ENCODE results near the gene CRTAC1.

DNA sequence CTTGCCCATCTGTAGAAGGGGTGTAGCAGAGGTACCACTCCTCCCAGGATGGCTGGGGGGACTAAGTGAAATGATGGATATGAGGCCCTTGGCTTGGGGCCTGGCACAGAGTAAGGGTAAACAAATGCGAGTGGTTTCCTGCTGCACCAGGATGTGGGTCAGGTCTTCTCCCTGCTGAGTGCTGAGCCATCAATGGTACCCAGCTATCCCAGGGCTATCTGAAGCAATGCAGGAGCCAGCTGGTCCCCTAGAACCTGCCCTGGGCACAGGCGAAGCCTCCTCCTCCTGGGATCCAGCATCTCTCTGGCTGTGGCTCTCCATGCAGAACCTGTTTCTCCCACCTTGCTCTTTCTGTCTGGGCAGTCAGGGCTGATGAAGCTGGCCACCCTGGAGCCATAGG is 201.7 kb downstream of the CRTAC1 start:
- TF ChIP-seq, protein P1, sequence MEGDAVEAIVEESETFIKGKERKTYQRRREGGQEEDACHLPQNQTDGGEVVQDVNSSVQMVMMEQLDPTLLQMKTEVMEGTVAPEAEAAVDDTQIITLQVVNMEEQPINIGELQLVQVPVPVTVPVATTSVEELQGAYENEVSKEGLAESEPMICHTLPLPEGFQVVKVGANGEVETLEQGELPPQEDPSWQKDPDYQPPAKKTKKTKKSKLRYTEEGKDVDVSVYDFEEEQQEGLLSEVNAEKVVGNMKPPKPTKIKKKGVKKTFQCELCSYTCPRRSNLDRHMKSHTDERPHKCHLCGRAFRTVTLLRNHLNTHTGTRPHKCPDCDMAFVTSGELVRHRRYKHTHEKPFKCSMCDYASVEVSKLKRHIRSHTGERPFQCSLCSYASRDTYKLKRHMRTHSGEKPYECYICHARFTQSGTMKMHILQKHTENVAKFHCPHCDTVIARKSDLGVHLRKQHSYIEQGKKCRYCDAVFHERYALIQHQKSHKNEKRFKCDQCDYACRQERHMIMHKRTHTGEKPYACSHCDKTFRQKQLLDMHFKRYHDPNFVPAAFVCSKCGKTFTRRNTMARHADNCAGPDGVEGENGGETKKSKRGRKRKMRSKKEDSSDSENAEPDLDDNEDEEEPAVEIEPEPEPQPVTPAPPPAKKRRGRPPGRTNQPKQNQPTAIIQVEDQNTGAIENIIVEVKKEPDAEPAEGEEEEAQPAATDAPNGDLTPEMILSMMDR (IDR thresholded peaks at IDR 0.05): no peak
- no peak for TF ChIP-seq POLR2A (IDR thresholded peaks at IDR 0.05)
- TF ChIP-seq EP300 (IDR thresholded peaks at IDR 0.05): no peak
